CD4-positive, alpha-beta T cell treated with Interleukin-15 for 4 hours (primary cell): Measurements from ENCODE around the gene NAA11.
"Not testable (repeated sequence)": the region's sequence is repeated elsewhere in the genome, so short reads cannot be mapped to it uniquely, and the experiment has no call there.

Experiments used
- DNase-seq: peaks from one replicate; pipeline ENCODE4 v3.0.0-alpha.2; 2020; ENCODE audit warnings: low spot score

The NAA11 gene

DNA sequence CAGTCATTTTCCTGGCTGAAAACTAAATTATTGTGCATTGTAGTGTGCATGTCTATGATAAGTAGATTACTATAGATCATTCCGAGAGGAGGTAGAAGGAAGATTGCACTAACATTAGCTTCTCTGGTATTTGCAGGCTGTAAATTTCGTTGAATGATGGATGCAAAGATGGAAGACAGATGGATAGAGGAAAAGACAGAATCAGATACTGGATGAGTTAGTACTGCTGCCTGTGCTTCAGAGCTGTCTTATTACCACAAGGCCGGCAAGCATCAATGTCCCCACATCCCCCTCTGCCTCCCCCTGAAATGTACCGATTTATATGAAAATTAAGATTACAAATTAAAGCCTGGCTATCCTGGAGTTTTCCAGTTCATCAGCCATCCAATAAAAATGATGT lies 17.7 kb downstream of the NAA11 start:
- no peak for DNase-seq

DNA sequence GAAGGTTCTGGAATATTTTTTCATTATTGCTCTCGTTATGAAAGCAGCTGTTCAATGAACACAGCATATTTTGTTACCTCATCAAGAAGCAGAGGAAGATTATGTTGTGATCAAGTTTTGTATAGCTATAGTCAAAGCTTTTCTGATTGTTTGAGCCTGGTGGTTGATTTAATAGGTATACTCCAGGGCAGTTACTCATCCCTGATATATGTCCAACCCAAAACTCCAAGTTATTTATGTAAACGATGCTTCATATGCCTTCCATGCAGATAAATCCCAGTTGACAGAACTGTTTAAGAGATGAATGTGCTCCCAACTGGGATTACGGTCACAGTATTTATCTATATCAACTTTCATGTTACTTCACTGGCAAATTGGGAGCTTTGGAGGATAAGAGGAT lies 19.1 kb downstream of the NAA11 start:
- DNase-seq, result no peak

DNA sequence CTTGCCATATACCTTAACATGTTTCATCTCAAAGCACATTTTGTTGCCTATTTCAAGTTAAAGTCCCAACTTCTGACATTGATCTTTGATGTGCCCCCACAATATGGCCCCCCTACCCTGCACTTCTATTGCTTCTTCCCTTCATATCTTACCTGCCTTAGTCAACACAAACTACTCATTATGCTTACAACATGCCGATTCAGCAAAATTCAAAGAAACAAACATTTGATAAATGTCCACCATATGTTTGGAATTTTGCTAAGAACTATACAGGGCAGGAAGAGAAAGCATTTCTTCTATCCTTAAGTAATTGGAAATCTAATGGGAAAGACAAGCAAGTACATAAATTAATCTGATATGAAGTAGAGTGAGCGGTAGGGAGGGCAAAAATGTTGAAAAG lies 25.6 kb downstream of the NAA11 start:
- no peak for DNase-seq

GRCh38 chr4:79298484-79298883 lies 27.4 kb downstream of the NAA11 start:
- DNase-seq, result no peak

DNA sequence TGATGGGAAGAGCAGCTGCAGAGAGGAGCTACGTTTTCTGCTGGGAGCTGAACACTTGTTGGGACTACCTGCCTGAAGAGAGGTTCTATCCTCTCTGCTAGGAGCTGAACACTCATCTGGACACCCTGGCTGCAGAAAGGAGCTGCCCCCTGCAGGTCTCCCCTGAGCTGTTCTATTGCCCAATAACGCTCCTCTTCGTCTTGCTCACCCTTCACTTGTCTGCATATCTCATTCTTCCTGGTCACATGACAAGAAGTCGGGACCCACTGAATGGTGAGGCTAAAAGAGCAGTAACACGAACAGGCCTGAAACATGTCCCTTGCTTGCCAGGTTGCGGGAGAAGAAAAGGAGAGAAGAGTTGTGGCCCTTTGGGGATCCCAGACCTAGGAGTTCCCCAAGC lies 27.8 kb downstream of the NAA11 start:
- no peak for DNase-seq

GRCh38 chr4:79297479-79297878 lies 28.4 kb downstream of the NAA11 start:
- DNase-seq, result no peak

DNA sequence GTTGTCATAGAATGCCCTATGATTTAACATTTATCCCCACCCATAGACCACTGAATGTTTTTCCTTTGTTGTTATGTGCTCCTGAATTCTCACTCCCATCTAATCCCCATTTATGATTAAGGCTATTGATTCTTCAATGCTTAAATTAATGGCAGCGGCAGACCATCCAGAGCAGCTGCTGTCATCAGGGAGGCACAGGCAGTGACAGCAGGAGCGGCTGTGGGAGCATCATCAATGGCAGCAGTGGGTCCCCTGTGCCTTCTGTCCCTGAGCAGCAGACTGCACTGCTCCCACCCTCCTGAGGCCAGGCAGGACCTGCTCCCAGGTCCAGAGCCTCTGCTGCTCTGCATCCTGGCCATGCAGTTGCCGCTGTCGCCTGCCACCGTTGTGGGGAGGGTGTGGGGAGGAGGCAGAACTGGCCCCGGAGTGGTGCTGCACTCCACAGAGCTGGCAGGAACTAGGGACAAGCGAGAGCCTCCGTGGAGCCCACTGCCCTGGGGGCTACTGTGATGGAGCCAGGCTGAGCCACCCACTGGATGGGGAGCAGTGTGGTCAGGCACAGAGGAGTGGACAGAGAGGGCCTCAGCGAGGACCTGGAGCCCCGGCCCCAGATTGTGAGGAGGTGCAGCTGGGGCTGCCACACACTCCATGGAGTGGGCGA lies 29.0 kb downstream of the NAA11 start:
- no peak for DNase-seq

DNA sequence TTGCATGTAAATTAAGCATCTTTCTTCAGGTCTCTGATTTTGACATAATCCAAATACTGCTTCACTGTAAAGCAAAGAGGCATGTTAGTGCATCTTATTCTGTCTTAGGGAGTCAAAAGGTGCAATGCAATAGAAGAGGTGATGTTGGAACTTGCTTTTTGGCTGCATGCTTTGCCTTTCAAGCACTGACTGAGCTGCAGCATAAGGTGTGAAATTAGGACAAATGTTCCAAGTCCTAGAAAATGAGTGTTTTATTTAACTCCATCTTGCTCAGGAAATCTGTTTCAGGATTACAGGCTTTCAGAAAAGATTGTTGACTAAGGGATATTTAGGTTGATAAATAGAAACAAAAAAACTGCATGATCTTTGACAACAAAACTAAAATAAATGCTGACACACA lies 30.8 kb downstream of the NAA11 start:
- no peak for DNase-seq

- no peak for DNase-seq
Observed at GRCh38 chr4:79294064-79294463, 31.8 kb downstream of the NAA11 start.

GRCh38 chr4:79292008-79292407 lies 33.9 kb downstream of the NAA11 start:
- DNase-seq, result no peak

GRCh38 chr4:79290376-79290775 lies 35.5 kb downstream of the NAA11 start:
- no peak for DNase-seq

DNA sequence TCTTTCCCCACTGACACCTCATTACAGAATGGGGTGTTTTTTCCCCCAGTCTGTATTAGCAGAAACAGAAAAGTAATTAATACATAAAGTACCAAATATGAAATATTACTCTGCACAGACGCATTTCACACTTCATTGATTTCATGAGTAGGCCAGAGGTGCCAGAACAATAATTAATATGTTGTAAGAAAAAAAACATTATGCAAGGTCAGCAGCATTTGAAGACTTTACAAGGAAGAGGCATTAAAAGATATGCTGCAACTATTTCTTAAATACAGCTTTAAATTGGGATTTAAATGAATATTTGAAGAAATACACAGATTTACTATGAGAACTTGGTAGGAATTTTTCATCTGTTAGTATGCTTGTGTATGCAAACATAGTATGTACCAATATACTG lies 37.7 kb downstream of the NAA11 start:
- DNase-seq, result no peak

DNA sequence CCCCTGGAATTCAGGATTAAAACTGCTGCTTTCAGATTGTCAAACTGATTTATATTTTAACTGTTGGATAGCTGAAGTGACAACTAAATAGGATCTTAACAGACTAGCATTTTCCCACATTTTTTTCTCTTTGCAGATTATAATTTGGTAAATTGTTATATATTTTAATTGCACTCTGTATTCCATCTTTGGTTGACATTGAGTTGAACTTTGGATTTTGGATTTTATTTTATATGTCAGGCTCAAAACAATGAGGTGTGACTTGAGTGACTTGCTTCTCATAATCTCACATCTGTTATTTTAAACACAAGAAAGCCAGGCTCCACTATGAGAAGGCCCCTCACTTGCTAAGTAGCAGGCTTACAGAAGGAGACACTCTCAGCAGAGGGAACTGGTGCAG lies 38.1 kb downstream of the NAA11 start:
- DNase-seq, result no peak

DNA sequence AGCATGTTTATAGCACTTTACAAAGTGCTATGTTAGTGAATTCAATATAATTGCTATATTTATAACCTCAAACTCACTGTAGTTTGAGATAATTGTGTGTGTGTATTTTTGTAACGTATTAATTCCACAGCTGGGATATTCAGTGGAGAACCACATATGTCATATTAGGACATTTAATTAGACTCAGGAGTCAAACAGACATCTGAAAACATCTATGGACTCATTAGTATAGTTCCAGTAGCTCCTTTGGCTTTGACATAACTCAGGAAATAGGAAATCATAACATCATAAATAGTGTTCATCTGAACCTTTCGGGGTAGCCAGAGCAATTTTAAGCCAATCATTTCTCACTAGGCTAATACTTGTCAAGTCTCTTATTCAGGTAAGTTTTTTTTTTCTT lies 38.8 kb downstream of the NAA11 start:
- DNase-seq, result no peak

DNA sequence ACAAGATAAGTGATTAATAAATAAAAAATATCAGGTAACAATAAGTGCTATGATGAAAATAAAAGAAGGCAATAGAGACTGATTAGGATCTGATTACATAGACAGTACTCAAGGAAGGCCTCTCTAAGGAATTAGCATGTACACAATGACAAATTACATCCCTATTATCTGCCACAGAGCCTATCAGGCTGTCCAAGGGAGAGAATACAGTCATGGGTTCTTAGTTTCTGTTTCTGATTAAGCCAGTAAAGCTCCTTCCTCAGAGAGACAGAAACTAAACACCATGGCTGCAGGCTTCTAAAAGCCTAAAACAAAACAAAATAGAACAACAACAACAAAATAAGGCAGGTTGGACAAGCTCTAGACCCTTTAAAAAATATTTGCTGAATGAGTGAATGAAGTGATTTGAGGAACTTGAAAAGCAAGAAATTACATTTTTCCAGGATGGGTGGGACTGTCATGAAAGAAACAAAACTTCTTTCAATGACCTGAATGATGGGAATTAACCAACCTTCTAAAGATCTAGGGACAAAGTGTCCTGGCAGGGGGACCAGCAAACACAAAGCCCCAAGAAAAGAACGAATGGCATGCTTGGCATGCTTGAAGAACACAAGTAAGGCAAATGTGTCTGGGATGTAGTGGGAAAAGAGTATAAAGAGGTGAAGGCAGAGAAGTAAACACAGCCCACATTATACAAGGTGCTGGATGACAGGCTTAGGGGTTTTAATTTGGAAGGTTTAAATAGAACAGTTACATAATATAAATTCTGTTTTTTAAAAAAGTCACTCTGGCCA lies 44.1 kb downstream of the NAA11 start:
- no peak for DNase-seq

- not testable (repeated sequence) for DNase-seq
Observed at GRCh38 chr4:79277467-79277866, 48.4 kb downstream of the NAA11 start.

- no peak for DNase-seq
Observed at GRCh38 chr4:79273915-79274314, 51.9 kb downstream of the NAA11 start.

DNA sequence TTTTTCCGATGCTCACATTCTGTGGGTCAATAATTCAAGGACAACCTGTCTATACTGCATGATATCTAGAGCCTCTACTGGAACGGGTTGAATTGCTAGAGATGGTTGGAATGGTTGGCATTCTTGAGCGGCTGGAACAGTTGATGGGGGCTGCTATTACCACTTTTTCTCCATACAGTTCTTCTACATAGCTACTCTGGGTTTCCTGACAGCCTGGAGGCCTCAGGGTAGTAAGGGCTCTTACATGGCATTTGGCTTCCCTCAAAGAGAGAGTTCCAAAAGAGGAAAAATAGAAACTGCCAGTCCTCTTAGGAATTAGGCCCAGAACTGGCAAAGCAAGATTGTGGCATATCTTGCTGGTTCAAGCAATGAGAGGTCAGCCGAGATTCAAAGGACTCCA lies 53.1 kb downstream of the NAA11 start:
- DNase-seq, result no peak

DNA sequence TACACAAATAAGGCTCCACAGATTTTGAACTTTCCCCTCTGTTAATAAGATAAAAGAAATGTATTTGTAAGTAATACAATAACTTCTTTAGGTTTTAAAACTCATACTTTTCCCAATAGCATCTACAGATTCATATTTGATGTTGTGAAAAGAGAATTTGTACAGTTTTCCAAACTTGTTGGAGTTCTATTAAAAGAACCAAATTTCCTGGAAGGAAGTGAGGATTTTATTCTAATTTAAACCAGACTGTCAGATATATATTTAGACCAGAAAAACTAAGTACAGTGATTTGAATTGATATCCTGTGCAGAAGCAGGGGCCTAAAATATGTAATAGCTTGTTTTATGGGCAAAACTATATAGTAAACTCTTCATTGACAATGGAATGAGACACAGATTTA lies 53.7 kb downstream of the NAA11 start:
- no peak for DNase-seq

GRCh38 chr4:79267671-79268070 lies 58.2 kb downstream of the NAA11 start:
- DNase-seq, result no peak
